RWPE1 (cell line): ENCODE results near the gene GAB2.
A peak's percentile ranks its signal among the peaks of the same experiment; 100 is the strongest.

Source experiments
- CTCF ChIA-PET: fragments of 350-600 bp; sonication (Branson Sonifier 250); formaldehyde crosslinking; extraction: SDS; loops from one replicate; lab custom pipeline; 2021; lab: Yijun Ruan, JAX
- POLR2A ChIA-PET: fragments of 400-600 bp; formaldehyde crosslinking; extraction: SDS; loops from one replicate; lab custom pipeline; 2020; ENCODE audit warnings: antibody characterized with exemption; ENCODE audit not compliant: low non-redundant PET; lab: Yijun Ruan, JAX
- DNase-seq: peaks from one replicate; pipeline ENCODE4 v3.0.0; 2012; ENCODE audit warnings: low spot score
- H3K27ac ChIP-seq: fragments of 450-650 bp; 2 replicates; pipeline ENCODE4 v1.5.1; 2017
- TF ChIP-seq, protein P1 (sequence below): fragments of 450-650 bp; conservative IDR thresholded peaks from 2 replicates; pipeline ENCODE4 v1.5.1; 2017; ENCODE audit warnings: low read depth, mild to moderate bottlenecking

Gene GAB2

DNA sequence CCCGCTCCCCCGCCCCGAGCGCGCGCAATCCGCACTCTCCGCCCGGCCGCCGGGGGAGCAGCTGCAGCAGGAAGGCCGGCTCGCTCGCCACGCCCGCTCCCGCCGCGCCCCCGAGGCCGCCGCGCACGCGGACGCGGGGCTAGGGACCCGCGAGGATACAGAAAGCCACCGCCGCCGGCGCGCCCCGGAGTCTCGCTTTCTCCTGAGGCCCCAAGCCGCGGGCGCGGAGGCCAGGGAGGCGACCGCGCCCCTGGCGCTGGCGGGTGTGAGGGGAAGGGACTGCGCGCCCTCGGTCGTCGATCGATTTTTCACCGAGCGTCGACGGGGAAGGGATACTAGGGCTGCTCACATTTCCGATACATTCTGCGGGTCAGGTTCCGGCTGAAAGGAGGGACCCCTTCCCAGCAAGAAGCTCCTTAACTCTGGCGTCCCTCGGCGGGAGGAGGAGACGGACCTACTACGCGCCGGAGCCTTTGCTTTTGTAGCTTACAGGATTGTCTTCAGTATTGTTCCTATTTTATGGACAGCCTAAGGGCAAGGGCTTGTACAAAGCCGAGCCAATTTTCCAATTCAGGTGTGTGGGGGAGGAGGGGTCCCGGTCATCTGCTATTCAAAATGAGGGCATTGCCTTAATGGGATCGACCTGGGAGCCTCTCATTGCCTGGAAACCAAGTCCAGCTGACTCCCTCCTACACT lies 416 bp upstream of the GAB2 start:
- H3K27ac ChIP-seq, result no peak overlapping the region

DNA sequence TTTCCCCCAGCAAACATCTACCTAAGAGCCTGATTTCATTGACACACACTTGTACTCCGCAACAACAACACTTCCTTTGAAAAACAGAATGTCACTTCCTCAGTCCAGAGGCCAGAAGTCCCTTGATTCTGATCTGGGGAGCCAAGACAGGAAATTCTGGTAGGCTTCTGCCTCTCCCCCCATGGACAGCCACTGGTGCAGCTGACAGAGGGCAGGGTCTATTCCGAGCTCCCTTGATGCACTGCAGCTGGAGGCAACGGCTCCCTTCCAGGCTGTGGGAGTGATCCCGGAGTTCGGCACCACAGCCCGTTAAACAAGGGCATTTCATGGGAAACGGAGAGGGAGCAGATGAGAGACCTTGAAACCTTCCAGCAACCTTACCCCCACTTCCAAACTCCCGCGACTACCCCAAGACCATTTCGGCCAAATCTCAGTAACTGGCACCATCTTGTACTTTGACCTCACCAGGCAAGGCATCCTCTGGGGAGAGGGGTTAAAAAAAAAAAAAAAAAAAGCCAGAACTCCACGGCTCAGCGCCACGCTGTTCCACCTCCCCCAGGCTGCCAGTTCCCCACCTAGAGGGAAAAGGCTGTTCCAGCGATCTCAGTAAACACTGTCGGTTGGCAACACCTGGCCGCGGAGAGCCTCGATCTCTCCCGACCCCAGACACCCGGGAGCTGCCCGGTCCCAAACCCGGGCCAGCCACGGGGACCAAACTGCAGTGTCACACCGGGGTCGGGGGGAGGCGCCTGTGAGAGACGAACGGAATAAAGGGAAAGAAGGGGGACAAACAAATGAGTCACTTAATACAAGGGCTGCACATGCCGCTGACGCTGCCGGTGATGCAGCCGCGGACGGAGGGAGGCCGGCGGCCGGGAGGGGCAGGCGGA lies 1.1 kb downstream of the GAB2 start:
- POLR2A ChIA-PET, result interaction anchor here (0.7 kb wide), 1 partner anchor 202 kb away, joined by 9 read pairs; no protein-coding TSS in a partner anchor
- H3K27ac ChIP-seq, result no peak overlapping the region
- TF ChIP-seq, protein P1, sequence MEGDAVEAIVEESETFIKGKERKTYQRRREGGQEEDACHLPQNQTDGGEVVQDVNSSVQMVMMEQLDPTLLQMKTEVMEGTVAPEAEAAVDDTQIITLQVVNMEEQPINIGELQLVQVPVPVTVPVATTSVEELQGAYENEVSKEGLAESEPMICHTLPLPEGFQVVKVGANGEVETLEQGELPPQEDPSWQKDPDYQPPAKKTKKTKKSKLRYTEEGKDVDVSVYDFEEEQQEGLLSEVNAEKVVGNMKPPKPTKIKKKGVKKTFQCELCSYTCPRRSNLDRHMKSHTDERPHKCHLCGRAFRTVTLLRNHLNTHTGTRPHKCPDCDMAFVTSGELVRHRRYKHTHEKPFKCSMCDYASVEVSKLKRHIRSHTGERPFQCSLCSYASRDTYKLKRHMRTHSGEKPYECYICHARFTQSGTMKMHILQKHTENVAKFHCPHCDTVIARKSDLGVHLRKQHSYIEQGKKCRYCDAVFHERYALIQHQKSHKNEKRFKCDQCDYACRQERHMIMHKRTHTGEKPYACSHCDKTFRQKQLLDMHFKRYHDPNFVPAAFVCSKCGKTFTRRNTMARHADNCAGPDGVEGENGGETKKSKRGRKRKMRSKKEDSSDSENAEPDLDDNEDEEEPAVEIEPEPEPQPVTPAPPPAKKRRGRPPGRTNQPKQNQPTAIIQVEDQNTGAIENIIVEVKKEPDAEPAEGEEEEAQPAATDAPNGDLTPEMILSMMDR, result peak; percentile 48
- peak; percentile 50 for DNase-seq
- CTCF ChIA-PET, result interaction anchor here (0.6 to 1.1 kb wide), 6 partner anchors 145 to 1019 kb away, joined by 3 to 6 read pairs (median 4); partner anchors contain the start of gene NARS2

More for the DNA sequence above, 416 bp upstream of the GAB2 start:
- ChIA-PET POLR2A (interaction anchor here (0.5 to 0.6 kb wide), 2 partner anchors 129 to 230 kb away, joined by 3 read pairs; partner anchors contain the start of gene KCTD21), CTCF (interaction anchor here (0.6 to 2.2 kb wide), 3 partner anchors 11 to 147 kb away, joined by 3 to 11 read pairs (median 4); no protein-coding TSS in a partner anchor)
- TF ChIP-seq, protein P1, result 0 out of 2 replicates have a peak, but pooled peaks have one; percentile 21
- DNase-seq, result peak; percentile 71

DNA sequence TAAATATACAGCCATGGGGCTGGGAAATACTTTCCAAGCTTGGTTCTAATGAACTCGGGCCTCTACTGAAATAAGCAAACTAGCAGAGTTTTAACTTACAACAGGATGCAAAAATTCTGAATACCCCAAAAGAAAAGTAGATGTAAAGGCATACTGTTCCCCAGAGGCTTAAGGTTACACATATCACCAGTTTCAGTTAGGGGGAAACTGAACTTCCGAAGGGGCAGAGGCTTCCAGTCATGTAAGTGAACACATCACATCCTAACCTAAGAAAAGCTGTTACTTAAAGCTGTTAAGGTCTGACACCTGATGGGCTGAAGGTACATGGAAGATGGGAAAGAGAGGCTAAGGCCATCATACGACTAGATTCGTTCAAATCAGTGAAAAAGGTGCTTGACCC lies 2.3 kb downstream of the GAB2 start:
- no peak overlapping the region for H3K27ac ChIP-seq
- DNase-seq, result no peak
- ChIA-PET CTCF (interaction anchor here (0.6 to 0.7 kb wide), 2 partner anchors 144 to 185 kb away, joined by 3 read pairs; no protein-coding TSS in a partner anchor), POLR2A (no interaction called here)
- TF ChIP-seq, protein P1, result no peak

DNA sequence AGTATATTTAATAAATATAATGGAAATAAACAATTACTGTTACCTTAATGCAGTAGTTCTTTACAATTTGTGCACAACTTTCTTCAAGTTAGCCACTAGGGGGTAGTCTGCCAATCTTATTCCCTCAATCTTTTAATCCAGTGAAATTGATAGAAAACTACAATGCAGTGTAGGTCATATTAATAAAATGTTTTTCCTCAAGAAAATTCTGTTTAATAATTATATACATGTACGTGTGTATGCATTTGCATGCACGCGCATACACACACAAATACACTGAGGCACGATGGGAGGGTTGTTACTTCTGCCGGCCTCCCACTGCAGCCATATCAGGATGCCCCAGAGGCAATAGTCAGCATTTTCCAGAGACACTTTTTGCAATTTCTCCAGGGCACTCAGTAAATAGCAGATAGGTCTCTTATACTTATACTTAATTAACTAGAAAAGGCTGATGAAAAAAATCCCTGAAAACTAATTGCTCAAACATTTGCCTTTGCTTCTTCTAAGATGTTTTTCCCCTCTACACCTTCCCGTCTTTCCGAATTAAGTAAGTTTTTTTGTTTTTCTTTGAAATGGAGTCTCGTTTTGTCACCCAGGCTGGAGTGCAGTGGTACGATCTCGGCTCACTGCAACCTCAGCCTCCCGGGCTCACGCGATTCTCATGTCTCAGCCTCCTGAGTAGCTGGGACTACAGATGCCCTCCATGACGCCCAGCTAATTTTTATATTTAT lies 3.1 kb downstream of the GAB2 start:
- ChIA-PET POLR2A (no interaction called here), CTCF (interaction anchor here (0.6 to 0.7 kb wide), 2 partner anchors 145 to 186 kb away, joined by 3 read pairs; no protein-coding TSS in a partner anchor)

DNA sequence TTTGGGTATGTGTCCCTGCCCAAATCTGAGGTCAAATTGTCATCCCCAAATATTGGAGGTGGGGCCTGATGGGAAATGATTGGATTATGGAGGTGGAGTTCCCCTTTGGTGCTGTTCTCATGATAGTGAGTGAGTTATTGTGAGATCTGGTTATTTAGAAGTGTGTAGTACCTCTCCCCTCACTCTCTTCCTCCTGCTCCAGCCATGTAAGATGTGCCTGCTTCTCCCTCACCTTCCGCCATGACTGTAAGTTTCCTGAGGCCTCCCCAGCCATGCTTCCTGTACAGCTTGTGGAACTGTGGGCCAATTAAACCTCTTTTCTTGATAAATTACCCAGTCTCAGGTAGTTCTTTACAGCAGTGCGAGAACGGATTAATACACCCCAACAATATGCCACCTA lies 9.0 kb downstream of the GAB2 start:
- POLR2A ChIA-PET, result no interaction called here
- DNase-seq, result no peak
- no peak overlapping the region for H3K27ac ChIP-seq
- TF ChIP-seq, protein P1, result no peak
- CTCF ChIA-PET, result no interaction called here

More for the DNA sequence above, 3.1 kb downstream of the GAB2 start:
- TF ChIP-seq, protein P1, result peak; percentile 51
- H3K27ac ChIP-seq, result no peak overlapping the region
- DNase-seq, result no peak
